Fibroblast of lung (primary cell): Measurements from ENCODE around the gene DRGX. TPM values are rescaled to one million over a fixed set of nuclear protein-coding genes. Genes with fewer than 3 reads are reported as not detected.

Experiments used
- DNase-seq, 2 donors: peaks; one replicate each; pipeline versions ENCODE4 v3.0.0 to v3.0.0-alpha.2; 2010; ENCODE audit warnings: low read depth in 2 of 2
- H2AFZ ChIP-seq: 2 replicates; pipeline ENCODE4 v1.5.1; 2012; ENCODE audit warnings: low read length, control low read depth, inconsistent platforms
- H3K27ac ChIP-seq: 2 replicates; pipeline ENCODE4 v1.5.1; 2011; ENCODE audit warnings: low read length, control low read depth; ENCODE audit not compliant: insufficient read depth
- H3K27me3 ChIP-seq: 2 replicates; pipeline ENCODE4 v1.5.1; 2011; ENCODE audit warnings: mild to moderate bottlenecking, low read length; ENCODE audit not compliant: control insufficient read depth, insufficient read depth
- H3K36me3 ChIP-seq: 2 replicates; pipeline ENCODE4 v1.5.1; 2011; ENCODE audit warnings: low read length; ENCODE audit not compliant: control insufficient read depth, insufficient read depth
- H3K4me1 ChIP-seq: 2 replicates; pipeline ENCODE4 v1.5.1; 2011; ENCODE audit warnings: low read length; ENCODE audit not compliant: control insufficient read depth, insufficient read depth; ENCODE audit errors: extremely low read depth
- H3K4me2 ChIP-seq: 2 replicates; pipeline ENCODE4 v1.5.1; 2011; ENCODE audit warnings: low read length, control low read depth; ENCODE audit not compliant: insufficient read depth; ENCODE audit errors: extremely low read depth
- H3K4me3 ChIP-seq, 4 experiments: fragments of 200-600 bp in 1 of 4; sonication (generic) in 1 of 4; replicated peaks in 1 of 4; 2 replicates each; pipeline ENCODE4 v1.5.1; 2011 to 2016; ENCODE audit warnings: low read length in 4 of 4, low read depth in 3 of 4, mild to moderate bottlenecking in 3 of 4, control low read depth in 2 of 4, inconsistent platforms in 1 of 4, mixed read lengths in 1 of 4; ENCODE audit not compliant: insufficient read depth in 1 of 4; ENCODE audit errors: control extremely low read depth in 1 of 4
- H3K79me2 ChIP-seq: 2 replicates; pipeline ENCODE4 v1.5.1; 2012; ENCODE audit warnings: mild to moderate bottlenecking, low read length, inconsistent platforms; ENCODE audit not compliant: control insufficient read depth, insufficient read depth
- H3K9ac ChIP-seq: 2 replicates; pipeline ENCODE4 v1.5.1; 2011; ENCODE audit warnings: mild to moderate bottlenecking, low read length, control low read depth; ENCODE audit not compliant: insufficient read depth
- H3K9me3 ChIP-seq: 2 replicates; pipeline ENCODE4 v1.5.1; 2012; ENCODE audit warnings: low read depth, low read length; ENCODE audit not compliant: control insufficient read depth, insufficient read depth
- H4K20me1 ChIP-seq: 2 replicates; pipeline ENCODE4 v1.5.1; 2011; ENCODE audit warnings: low read length; ENCODE audit not compliant: control insufficient read depth, insufficient read depth; ENCODE audit errors: extremely low read depth
- CTCF ChIP-seq, 2 donors: IDR thresholded peaks in 1 of 2; conservative IDR thresholded peaks in 1 of 2; 1 replicate in 1 of 2; 2 replicates in 1 of 2; pipeline ENCODE4 v1.5.1; 2011 to 2012; ENCODE audit warnings: low read length in 2 of 2, control low read depth in 1 of 2, inconsistent platforms in 1 of 2, low read depth in 1 of 2, mild to moderate bottlenecking in 1 of 2
- EZH2 ChIP-seq: IDR thresholded peaks from 2 replicates; pipeline ENCODE4 v1.5.1; 2012; ENCODE audit warnings: low read length, control low read depth, mild to moderate bottlenecking; ENCODE audit errors: missing control alignments
- polyA plus RNA-seq, 2 donors: library from polyadenylated mRNA; depleted of rRNA in 1 of 2; stranded (reverse) in 1 of 2; unstranded in 1 of 2; fragments of >200 nt; gene quantifications; 2 replicates each; pipeline ENCODE4 v1.2.1, GENCODE V29; 2011 to 2012; ENCODE audit warnings: missing spikeins in 1 of 2
- total RNA-seq: library from RNA; depleted of rRNA; stranded (reverse); fragments of >200 nt; gene quantifications from 2 replicates; pipeline ENCODE4 v1.2.1, GENCODE V29; 2014

DRGX gene
- total and polyA plus RNA-seq, 2 donors (not counting 1 experiment from before 2014, with no cell fraction given): 0.11 TPM; not detected in 1

GRCh38 chr10:49377256-49377655 lies 18.6 kb downstream of the DRGX start:
- Histone ChIP-seq H4K20me1 (no peaks in the 10 kb centered on the region), H3K4me2 (no peak overlapping the region), H2AFZ (no peak overlapping the region), H3K79me2 (no peaks in the 10 kb centered on the region), H3K9ac (no peak overlapping the region), H3K36me3 (no peaks in the 10 kb centered on the region), H3K27ac (no peak overlapping the region), H3K27me3 (no peaks in the 10 kb centered on the region), H3K4me1 (no peaks in the 10 kb centered on the region), H3K9me3 (no peaks in the 10 kb centered on the region), H3K4me3 (no peak overlapping the region)
- DNase-seq: no peak
- TF ChIP-seq EZH2: no peak

DNA sequence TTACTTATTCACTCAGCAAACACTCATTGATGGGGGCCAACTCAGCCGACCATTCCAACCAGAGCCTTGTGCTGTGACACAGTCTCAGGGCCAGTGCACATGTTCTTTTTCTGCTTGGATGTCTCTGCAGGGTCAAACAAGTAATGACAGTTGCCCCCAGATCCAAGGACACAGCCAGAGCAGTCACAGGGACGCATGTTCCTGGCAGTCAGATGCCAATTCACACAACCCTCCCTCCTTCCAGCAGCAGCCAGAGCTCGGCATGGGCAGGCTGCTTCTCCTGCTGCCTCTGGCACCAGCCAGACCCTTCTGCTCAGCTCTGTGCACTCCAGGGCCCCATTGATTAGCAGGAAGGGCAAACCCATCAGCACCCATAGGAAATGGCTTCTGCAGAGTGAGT lies 20.3 kb downstream of the DRGX start:
- H3K9me3 ChIP-seq: no peaks in the 10 kb centered on the region
- no peak for TF ChIP-seq CTCF (conservative IDR thresholded peaks at IDR 0.05 in 1 of 2, IDR thresholded peaks at IDR 0.05 in 1 of 2; ENCODE audit: low read depth in 1 of 2, low read length in 2 of 2)
- no peak for TF ChIP-seq EZH2
- H3K27ac ChIP-seq: no peak overlapping the region
- DNase-seq: no peak
- no peaks in the 10 kb centered on the region for H3K27me3 ChIP-seq
- H3K4me2 ChIP-seq: no peak overlapping the region
- H3K4me1 ChIP-seq: no peaks in the 10 kb centered on the region
- H3K9ac ChIP-seq: no peak overlapping the region
- no peaks in the 10 kb centered on the region for H4K20me1 ChIP-seq
- H3K4me3 ChIP-seq: no peak overlapping the region
- no peaks in the 10 kb centered on the region for H3K36me3 ChIP-seq
- H2AFZ ChIP-seq: no peak overlapping the region
- H3K79me2 ChIP-seq: no peaks in the 10 kb centered on the region

DNA sequence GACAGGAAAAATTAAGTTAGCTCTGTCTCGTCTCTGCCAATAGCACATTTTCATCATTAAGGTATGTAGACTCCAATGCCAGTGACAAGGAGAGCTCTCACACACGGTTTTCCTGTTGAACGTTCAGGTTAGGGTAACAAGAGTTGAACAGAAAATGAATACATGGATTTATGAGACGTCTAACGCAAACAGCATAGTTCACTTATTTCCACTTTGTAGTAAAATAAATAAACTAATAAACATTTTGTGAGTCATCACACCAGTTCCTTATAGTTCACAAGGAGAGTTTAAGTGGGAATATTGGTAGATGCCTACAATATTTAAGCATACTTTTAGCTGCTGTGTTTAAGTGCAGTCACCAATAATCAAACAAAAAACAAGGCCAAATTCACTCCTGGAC lies 21.1 kb downstream of the DRGX start:
- no peak for DNase-seq
- Histone ChIP-seq H3K36me3 (no peaks in the 10 kb centered on the region), H3K27me3 (no peaks in the 10 kb centered on the region), H3K4me2 (no peak overlapping the region), H4K20me1 (no peaks in the 10 kb centered on the region), H3K4me3 (no peak overlapping the region), H3K4me1 (no peaks in the 10 kb centered on the region), H3K9me3 (no peaks in the 10 kb centered on the region), H3K79me2 (no peaks in the 10 kb centered on the region), H3K9ac (no peak overlapping the region), H2AFZ (no peak overlapping the region), H3K27ac (no peak overlapping the region)
- TF ChIP-seq EZH2 (no peak), CTCF (conservative IDR thresholded peaks at IDR 0.05 in 1 of 2, IDR thresholded peaks at IDR 0.05 in 1 of 2; ENCODE audit: low read depth in 1 of 2, low read length in 2 of 2) (no peak)

DNA sequence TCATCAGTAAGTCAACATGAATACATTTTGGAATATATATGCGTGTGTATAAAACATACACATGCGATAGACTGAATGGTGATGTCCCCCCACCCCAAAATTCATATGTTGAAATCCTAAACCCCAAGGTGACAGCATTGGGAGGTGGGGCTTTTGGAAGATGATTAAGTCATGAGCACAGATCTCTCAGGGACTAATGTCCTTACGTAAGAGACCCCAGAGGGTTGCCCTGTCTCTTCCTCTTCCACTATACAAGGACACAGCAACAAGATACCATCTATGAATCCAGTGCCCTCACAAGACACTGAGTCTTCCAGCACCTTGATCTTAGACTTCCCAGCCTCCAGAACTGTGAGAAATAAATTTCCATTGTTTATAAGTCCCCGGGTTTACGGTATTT lies 22.5 kb downstream of the DRGX start:
- Histone ChIP-seq H3K36me3 (no peaks in the 10 kb centered on the region), H3K9ac (no peak overlapping the region), H3K79me2 (no peaks in the 10 kb centered on the region), H3K9me3 (no peaks in the 10 kb centered on the region), H3K4me3 (no peak overlapping the region), H2AFZ (no peak overlapping the region), H3K4me2 (no peak overlapping the region), H3K27ac (no peak overlapping the region), H3K27me3 (no peaks in the 10 kb centered on the region), H4K20me1 (no peaks in the 10 kb centered on the region), H3K4me1 (no peaks in the 10 kb centered on the region)
- TF ChIP-seq EZH2 (no peak), CTCF (conservative IDR thresholded peaks at IDR 0.05 in 1 of 2, IDR thresholded peaks at IDR 0.05 in 1 of 2; ENCODE audit: low read depth in 1 of 2, low read length in 2 of 2) (no peak)
- DNase-seq: no peak
